ENCODE measurements around the gene GABRE.

GABRE gene

GRCh38 chrX:151974336-151975227, at the start of gene GABRE:
Gene GABRE, minus strand, starts transcription at chrX:151974676. Its CDS starts 51 bp downstream, at chrX:151974625.
- peaks cover 62% of the 10 kb centered on the region for H3K27me3 ChIP-seq (ENCODE audit: control insufficient read depth, insufficient read depth, low read length)
- peaks cover 19% of the 10 kb centered on the region for H3K4me1 ChIP-seq (ENCODE audit: control insufficient read depth, insufficient read depth, low read length)
- H3K27ac ChIP-seq (ENCODE audit: low read depth, low read length) = no peak within 1 kb of the TSS
- no peak within 1 kb of the TSS for H3K9ac ChIP-seq (ENCODE audit: low read length)
- H3K4me3 ChIP-seq (ENCODE audit: low read depth, low read length) = peak within 1 kb of the TSS; percentile 53
- H3K9me3 ChIP-seq (ENCODE audit: control insufficient read depth, insufficient read depth, low read depth, low read length) = peaks cover 16% of the 10 kb centered on the region; the same call in 1 of the 2 replicates
- H3K36me3 ChIP-seq (ENCODE audit: control insufficient read depth, insufficient read depth, low read length) = no peaks in the 10 kb centered on the region

GRCh38 chrX:152020888-152021287, 46.4 kb upstream of the GABRE start:
- Histone ChIP-seq H3K27me3 (ENCODE audit: control insufficient read depth, insufficient read depth, low read length) (no peaks in the 10 kb centered on the region; the same call in 1 of the 2 replicates), H3K36me3 (ENCODE audit: control insufficient read depth, insufficient read depth, low read length) (no peaks in the 10 kb centered on the region), H3K9me3 (ENCODE audit: control insufficient read depth, insufficient read depth, low read depth, low read length) (peaks cover 8% of the 10 kb centered on the region; the same call in 1 of the 2 replicates)

GRCh38 chrX:151999813-152000212, 25.3 kb upstream of the GABRE start:
- H3K4me3 ChIP-seq (ENCODE audit: low read depth, low read length) = no peak overlapping the region
- peaks cover 27% of the 10 kb centered on the region; the same call in 1 of the 2 replicates for H3K9me3 ChIP-seq (ENCODE audit: control insufficient read depth, insufficient read depth, low read depth, low read length)
- no peaks in the 10 kb centered on the region for H3K27me3 ChIP-seq (ENCODE audit: control insufficient read depth, insufficient read depth, low read length)
- H3K27ac ChIP-seq (ENCODE audit: low read depth, low read length) = no peak overlapping the region
- no peaks in the 10 kb centered on the region for H3K4me1 ChIP-seq (ENCODE audit: control insufficient read depth, insufficient read depth, low read length)
- H3K9ac ChIP-seq (ENCODE audit: low read length) = no peak overlapping the region
- no peaks in the 10 kb centered on the region for H3K36me3 ChIP-seq (ENCODE audit: control insufficient read depth, insufficient read depth, low read length)

More at GRCh38 chrX:152020888-152021287, 46.4 kb upstream of the GABRE start:
- Histone ChIP-seq H3K27ac (ENCODE audit: low read depth, low read length) (no peak overlapping the region), H3K4me1 (ENCODE audit: control insufficient read depth, insufficient read depth, low read length) (no peaks in the 10 kb centered on the region), H3K9ac (ENCODE audit: low read length) (no peak overlapping the region), H3K4me3 (ENCODE audit: low read depth, low read length) (no peak overlapping the region)

GRCh38 chrX:151997539-151997938, 23.1 kb upstream of the GABRE start:
- no peak overlapping the region for H3K9ac ChIP-seq (ENCODE audit: low read length)
- no peaks in the 10 kb centered on the region for H3K36me3 ChIP-seq (ENCODE audit: control insufficient read depth, insufficient read depth, low read length)
- H3K4me3 ChIP-seq (ENCODE audit: low read depth, low read length) = no peak overlapping the region
- no peaks in the 10 kb centered on the region for H3K27me3 ChIP-seq (ENCODE audit: control insufficient read depth, insufficient read depth, low read length)
- H3K27ac ChIP-seq (ENCODE audit: low read depth, low read length) = no peak overlapping the region
- H3K9me3 ChIP-seq (ENCODE audit: control insufficient read depth, insufficient read depth, low read depth, low read length) = peaks cover 28% of the 10 kb centered on the region; the same call in 1 of the 2 replicates
- peaks cover 6% of the 10 kb centered on the region; the same call in 1 of the 2 replicates for H3K4me1 ChIP-seq (ENCODE audit: control insufficient read depth, insufficient read depth, low read length)

DNA sequence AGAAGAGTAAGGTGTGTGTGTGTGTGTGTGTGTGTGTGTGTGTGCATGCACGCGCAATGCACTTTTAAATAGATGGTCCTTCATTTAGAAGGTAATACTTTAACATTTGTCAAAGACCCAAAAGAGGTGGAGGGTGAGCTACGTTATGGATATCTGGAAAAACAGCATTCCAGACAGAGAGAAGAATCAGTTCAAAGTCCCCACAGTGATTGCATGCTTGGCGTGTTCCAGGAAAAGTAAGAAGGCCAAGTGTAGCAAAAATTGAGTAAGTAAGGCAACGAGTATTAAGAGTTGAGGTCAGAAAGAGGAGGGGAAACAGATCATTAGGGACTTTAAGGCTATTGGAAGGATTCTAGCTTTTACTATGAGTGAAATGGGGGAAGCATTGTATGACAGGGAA, 21.9 kb upstream of the GABRE start:
- Histone ChIP-seq H3K4me1 (ENCODE audit: control insufficient read depth, insufficient read depth, low read length) (peaks cover 6% of the 10 kb centered on the region; the same call in 1 of the 2 replicates), H3K9me3 (ENCODE audit: control insufficient read depth, insufficient read depth, low read depth, low read length) (peaks cover 22% of the 10 kb centered on the region; the same call in 1 of the 2 replicates), H3K4me3 (ENCODE audit: low read depth, low read length) (no peak overlapping the region), H3K27ac (ENCODE audit: low read depth, low read length) (no peak overlapping the region), H3K36me3 (ENCODE audit: control insufficient read depth, insufficient read depth, low read length) (no peaks in the 10 kb centered on the region), H3K9ac (ENCODE audit: low read length) (no peak overlapping the region), H3K27me3 (ENCODE audit: control insufficient read depth, insufficient read depth, low read length) (no peaks in the 10 kb centered on the region)

GRCh38 chrX:151994476-151994875, 20.0 kb upstream of the GABRE start:
- Histone ChIP-seq H3K4me3 (ENCODE audit: low read depth, low read length) (no peak overlapping the region), H3K27me3 (ENCODE audit: control insufficient read depth, insufficient read depth, low read length) (no peaks in the 10 kb centered on the region), H3K9me3 (ENCODE audit: control insufficient read depth, insufficient read depth, low read depth, low read length) (peaks cover 18% of the 10 kb centered on the region; the same call in 1 of the 2 replicates), H3K9ac (ENCODE audit: low read length) (no peak overlapping the region), H3K27ac (ENCODE audit: low read depth, low read length) (no peak overlapping the region), H3K36me3 (ENCODE audit: control insufficient read depth, insufficient read depth, low read length) (no peaks in the 10 kb centered on the region), H3K4me1 (ENCODE audit: control insufficient read depth, insufficient read depth, low read length) (peaks cover 6% of the 10 kb centered on the region; the same call in 1 of the 2 replicates)

DNA sequence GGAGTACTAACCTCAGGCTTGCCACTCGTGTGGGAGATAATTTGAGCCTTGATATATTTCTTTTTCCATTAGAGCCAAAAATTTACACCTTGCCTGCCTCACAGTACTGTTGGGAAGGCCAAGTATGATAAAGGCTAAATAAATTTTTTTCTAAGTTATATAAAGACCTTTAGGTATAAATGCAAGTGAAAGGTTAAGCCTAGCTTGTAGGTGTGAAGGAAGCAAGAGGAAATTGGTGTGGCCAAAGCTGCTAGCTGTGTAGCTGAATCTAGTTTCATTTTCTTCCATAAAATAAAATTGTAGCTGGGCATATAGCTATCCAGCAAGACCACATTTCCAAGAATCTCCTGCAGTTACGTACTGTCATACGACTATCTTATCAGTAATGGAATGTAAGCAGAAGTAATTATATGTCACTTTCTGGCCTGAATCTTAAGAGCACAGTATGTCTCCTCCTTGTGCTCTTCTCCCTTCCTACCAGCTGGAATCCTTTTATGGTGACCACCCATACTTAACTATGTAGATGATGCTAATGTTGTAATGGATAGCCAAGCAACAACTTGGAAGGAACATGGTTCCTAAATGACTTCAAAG, 14.3 kb upstream of the GABRE start:
- no peak overlapping the region for H3K27ac ChIP-seq (ENCODE audit: low read depth, low read length)
- peaks cover 17% of the 10 kb centered on the region; the same call in 1 of the 2 replicates for H3K9me3 ChIP-seq (ENCODE audit: control insufficient read depth, insufficient read depth, low read depth, low read length)

GRCh38 chrX:151987108-151987507, 12.6 kb upstream of the GABRE start:
- peaks cover 18% of the 10 kb centered on the region; the same call in 1 of the 2 replicates for H3K9me3 ChIP-seq (ENCODE audit: control insufficient read depth, insufficient read depth, low read depth, low read length)
- no peaks in the 10 kb centered on the region; the same call in 1 of the 2 replicates for H3K4me1 ChIP-seq (ENCODE audit: control insufficient read depth, insufficient read depth, low read length)
- H3K9ac ChIP-seq (ENCODE audit: low read length) = no peak overlapping the region
- H3K36me3 ChIP-seq (ENCODE audit: control insufficient read depth, insufficient read depth, low read length) = no peaks in the 10 kb centered on the region
- no peaks in the 10 kb centered on the region for H3K27me3 ChIP-seq (ENCODE audit: control insufficient read depth, insufficient read depth, low read length)
- no peak overlapping the region for H3K4me3 ChIP-seq (ENCODE audit: low read depth, low read length)
- no peak overlapping the region for H3K27ac ChIP-seq (ENCODE audit: low read depth, low read length)

More for the DNA sequence above, 14.3 kb upstream of the GABRE start:
- Histone ChIP-seq H3K4me3 (ENCODE audit: low read depth, low read length) (no peak overlapping the region), H3K27me3 (ENCODE audit: control insufficient read depth, insufficient read depth, low read length) (no peaks in the 10 kb centered on the region), H3K4me1 (ENCODE audit: control insufficient read depth, insufficient read depth, low read length) (no peaks in the 10 kb centered on the region; the same call in 1 of the 2 replicates), H3K36me3 (ENCODE audit: control insufficient read depth, insufficient read depth, low read length) (no peaks in the 10 kb centered on the region), H3K9ac (ENCODE audit: low read length) (no peak overlapping the region)

DNA sequence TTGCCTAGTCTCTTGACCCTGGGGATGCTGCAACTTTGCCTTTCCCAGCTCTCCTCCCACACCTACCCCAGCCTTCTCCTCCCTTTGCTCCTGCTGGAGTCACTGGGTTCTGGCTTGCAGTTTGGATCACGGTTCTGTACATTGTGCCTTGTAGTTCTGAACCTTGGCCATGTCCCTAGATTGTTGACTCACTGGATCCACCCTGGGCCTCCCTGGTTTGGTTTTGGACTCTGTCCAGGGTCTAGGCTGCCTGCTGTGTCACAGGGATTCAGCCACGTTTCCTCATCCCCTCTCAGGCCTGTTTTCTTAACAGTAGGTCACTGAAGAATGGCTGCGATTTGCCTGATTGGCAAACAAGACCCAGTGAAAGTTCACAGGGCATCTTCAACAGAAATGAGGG, 11.5 kb upstream of the GABRE start:
- H3K36me3 ChIP-seq (ENCODE audit: control insufficient read depth, insufficient read depth, low read length) = no peaks in the 10 kb centered on the region
- H3K4me3 ChIP-seq (ENCODE audit: low read depth, low read length) = no peak overlapping the region
- no peak overlapping the region for H3K9ac ChIP-seq (ENCODE audit: low read length)
- no peak overlapping the region for H3K27ac ChIP-seq (ENCODE audit: low read depth, low read length)
- 0 out of 2 replicates have a peak, but pooled peaks cover under 1% of the 10 kb centered on the region for H3K27me3 ChIP-seq (ENCODE audit: control insufficient read depth, insufficient read depth, low read length)
- peaks cover 28% of the 10 kb centered on the region; the same call in 1 of the 2 replicates for H3K9me3 ChIP-seq (ENCODE audit: control insufficient read depth, insufficient read depth, low read depth, low read length)
- no peaks in the 10 kb centered on the region; the same call in 1 of the 2 replicates for H3K4me1 ChIP-seq (ENCODE audit: control insufficient read depth, insufficient read depth, low read length)

DNA sequence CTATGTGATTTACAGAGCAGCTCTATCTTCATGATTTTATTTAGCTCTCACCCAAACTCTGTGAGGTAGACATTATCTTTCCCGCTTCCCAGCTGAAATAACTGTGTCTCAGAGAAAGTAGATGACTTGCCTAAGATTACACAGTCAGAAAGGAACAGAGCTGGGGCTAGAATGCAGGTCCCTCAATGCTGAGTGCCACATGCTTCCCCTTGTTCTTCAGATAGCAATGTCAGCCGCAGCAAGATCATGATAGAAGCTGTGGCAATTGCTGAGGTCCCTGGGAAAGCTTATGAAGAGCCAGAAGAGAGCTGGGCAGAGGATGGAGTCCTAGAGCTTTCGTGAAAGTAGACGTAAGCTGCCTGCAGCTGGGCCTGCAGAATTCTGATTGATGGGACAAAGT, 11.1 kb upstream of the GABRE start:
- Histone ChIP-seq H3K4me1 (ENCODE audit: control insufficient read depth, insufficient read depth, low read length) (no peaks in the 10 kb centered on the region; the same call in 1 of the 2 replicates), H3K9ac (ENCODE audit: low read length) (no peak overlapping the region), H3K36me3 (ENCODE audit: control insufficient read depth, insufficient read depth, low read length) (no peaks in the 10 kb centered on the region), H3K9me3 (ENCODE audit: control insufficient read depth, insufficient read depth, low read depth, low read length) (peaks cover 31% of the 10 kb centered on the region; the same call in 1 of the 2 replicates), H3K27ac (ENCODE audit: low read depth, low read length) (no peak overlapping the region), H3K4me3 (ENCODE audit: low read depth, low read length) (no peak overlapping the region), H3K27me3 (ENCODE audit: control insufficient read depth, insufficient read depth, low read length) (0 out of 2 replicates have a peak, but pooled peaks cover 3% of the 10 kb centered on the region)
